ENCODE data around the gene SGCA.

- no peak for TF ChIP-seq CTCF (IDR thresholded peaks at IDR 0.05)
- TF ChIP-seq EP300 (IDR thresholded peaks at IDR 0.05) = no peak
- no peak for TF ChIP-seq POLR2A (IDR thresholded peaks at IDR 0.05)
- no peak for TF ChIP-seq POLR2AphosphoS5 (IDR thresholded peaks at IDR 0.05)
Observed at GRCh38 chr17:50123649-50124349, 42.0 kb upstream of the SGCA start.
